Iris pigment epithelial cell (primary cell): Measurements from ENCODE around the gene SLC44A3.

ENCODE experiments used
- DNase-seq: peaks from one replicate; pipeline ENCODE4 v3.0.0-alpha.2; 2011; ENCODE audit warnings: low read depth

The SLC44A3 gene

GRCh38 chr1:94873520-94874351 is 53.6 kb downstream of the SLC44A3 start:
- no peak for DNase-seq

- DNase-seq = no peak
These were observed 54.3 kb downstream of the SLC44A3 start for GRCh38 chr1:94874423-94874822.

GRCh38 chr1:94875794-94876193 is 55.6 kb downstream of the SLC44A3 start:
- DNase-seq = no peak

GRCh38 chr1:94876362-94876761 is 56.2 kb downstream of the SLC44A3 start:
- peak; percentile 41 for DNase-seq

GRCh38 chr1:94878329-94878728 is 58.2 kb downstream of the SLC44A3 start:
- DNase-seq = no peak

GRCh38 chr1:94883691-94884090 is 63.5 kb downstream of the SLC44A3 start:
- peak; percentile 70 for DNase-seq

- DNase-seq = peak; percentile 72
These were observed 63.9 kb downstream of the SLC44A3 start for GRCh38 chr1:94884106-94884505.

GRCh38 chr1:94884507-94884906 is 64.3 kb downstream of the SLC44A3 start:
- DNase-seq = no peak

- no peak for DNase-seq
These were observed 66.2 kb downstream of the SLC44A3 start for GRCh38 chr1:94886361-94886760.

- no peak for DNase-seq
These were observed 66.9 kb downstream of the SLC44A3 start for GRCh38 chr1:94887106-94887505.

GRCh38 chr1:94887603-94888171 is 67.5 kb downstream of the SLC44A3 start:
- no peak for DNase-seq

- DNase-seq = no peak
These were observed 68.0 kb downstream of the SLC44A3 start for GRCh38 chr1:94888201-94888600.

- no peak for DNase-seq
These were observed 72.6 kb downstream of the SLC44A3 start for GRCh38 chr1:94892604-94893254.

GRCh38 chr1:94894630-94895029 is 74.5 kb downstream of the SLC44A3 start:
- DNase-seq = no peak

GRCh38 chr1:94895518-94895917 is 75.4 kb downstream of the SLC44A3 start:
- no peak for DNase-seq

- no peak for DNase-seq
These were observed 78.6 kb downstream of the SLC44A3 start for GRCh38 chr1:94898491-94899385.

GRCh38 chr1:94899756-94900155 is 79.6 kb downstream of the SLC44A3 start:
- no peak for DNase-seq

GRCh38 chr1:94901841-94902240 is 81.7 kb downstream of the SLC44A3 start:
- no peak for DNase-seq

- peak; percentile 48 for DNase-seq
These were observed 83.3 kb downstream of the SLC44A3 start for GRCh38 chr1:94903280-94904009.

GRCh38 chr1:94905207-94905606 is 85.0 kb downstream of the SLC44A3 start:
- no peak for DNase-seq

- no peak for DNase-seq
These were observed 86.2 kb downstream of the SLC44A3 start for GRCh38 chr1:94906382-94906781.
